GM23248 (cell line): ENCODE results near the gene TMEM132A.

ENCODE experiments used
- EZH2 ChIP-seq: fragments of 200-600 bp; sonication (generic); IDR thresholded peaks from 2 replicates; pipeline ENCODE4 v1.6.1; 2018; ENCODE audit warnings: antibody characterized with exemption, mild to moderate bottlenecking; ENCODE audit not compliant: insufficient read depth, poor library complexity, severe bottlenecking
- EZH2phosphoT487 ChIP-seq: fragments of 200-600 bp; sonication (generic); IDR thresholded peaks from 2 replicates; pipeline ENCODE4 v1.6.1; 2018; ENCODE audit warnings: antibody characterized with exemption, moderate library complexity, mild to moderate bottlenecking, low read depth; ENCODE audit not compliant: insufficient read depth

GRCh38 chr11:60985991-60986915 is 62.0 kb downstream of the TMEM132A start:
- TF ChIP-seq EZH2phosphoT487 = no peak
- TF ChIP-seq EZH2 = no peak
